ENCODE measurements around the gene MT1E. TPM values are rescaled to one million over a fixed set of nuclear protein-coding genes. Genes with fewer than 3 reads are reported as not detected.

MT1E gene
- total RNA-seq, 2 experiments from 2014 or later, result 4.4 to 4.8 TPM

GRCh38 chr16:56639045-56639444, 13.5 kb downstream of the MT1E start:
- intact Hi-C loops (cut with micrococcal nuclease), result no loop called here
- CTCF ChIA-PET, result no interaction called here
- POLR2A ChIA-PET, result no interaction called here
- no peaks in the 10 kb centered on the region for H3K36me3 Mint-ChIP-seq
- H3K4me3 Mint-ChIP-seq, result no peak overlapping the region
- H3K27ac Mint-ChIP-seq, result no peak overlapping the region
- no peak for DNase-seq
- H3K9me3 Mint-ChIP-seq, result no peaks in the 10 kb centered on the region
- peaks cover 64% of the 10 kb centered on the region for H3K27me3 Mint-ChIP-seq
- H3K4me1 Mint-ChIP-seq (ENCODE audit: low read depth), result peaks cover 33% of the 10 kb centered on the region

- intact Hi-C loops (cut with micrococcal nuclease), result loop anchor here (5.0 kb wide), 1 partner anchor 42 kb away; the partner anchor contains the start of gene MT1X
- POLR2A ChIA-PET, result no interaction called here
- CTCF ChIA-PET, result no interaction called here
- peaks cover 54% of the 10 kb centered on the region for H3K27me3 Mint-ChIP-seq
- H3K36me3 Mint-ChIP-seq, result no peaks in the 10 kb centered on the region
- no peak overlapping the region for H3K27ac Mint-ChIP-seq
- H3K4me3 Mint-ChIP-seq, result no peak overlapping the region
- H3K9me3 Mint-ChIP-seq, result no peaks in the 10 kb centered on the region
- no peak for DNase-seq
- peaks cover 31% of the 10 kb centered on the region for H3K4me1 Mint-ChIP-seq (ENCODE audit: low read depth)
Measured at GRCh38 chr16:56640076-56640475, 14.5 kb downstream of the MT1E start.

- no peaks in the 10 kb centered on the region for H3K9me3 Mint-ChIP-seq
- H3K36me3 Mint-ChIP-seq, result no peaks in the 10 kb centered on the region
- DNase-seq, result no peak
- ChIA-PET CTCF (interaction anchor here (1.4 kb wide), 1 partner anchor 61 kb away, joined by 5 read pairs; no protein-coding TSS in a partner anchor), POLR2A (no interaction called here)
- intact Hi-C loops (cut with micrococcal nuclease), result loop anchor here (5.0 kb wide), 1 partner anchor 41 kb away; the partner anchor contains the start of gene MT1X
- H3K27ac Mint-ChIP-seq, result no peak overlapping the region
- H3K4me3 Mint-ChIP-seq, result no peak overlapping the region
- H3K27me3 Mint-ChIP-seq, result peaks cover 47% of the 10 kb centered on the region
- peaks cover 24% of the 10 kb centered on the region for H3K4me1 Mint-ChIP-seq (ENCODE audit: low read depth)
Measured at GRCh38 chr16:56641166-56641565, 15.6 kb downstream of the MT1E start.

- no peaks in the 10 kb centered on the region for H3K9me3 Mint-ChIP-seq
- H3K27ac Mint-ChIP-seq, result no peak overlapping the region
- CTCF ChIA-PET, result interaction anchor here (0.6 to 3.2 kb wide), 25 partner anchors 9 to 370 kb away, joined by 3 to 27 read pairs (median 4); partner anchors contain the start of genes MT1E and MT2A
Measured at GRCh38 chr16:56643080-56643778, 17.6 kb downstream of the MT1E start.

GRCh38 chr16:56643833-56644232, 18.3 kb downstream of the MT1E start:
- ChIA-PET POLR2A (no interaction called here), CTCF (interaction anchor here (0.6 to 3.2 kb wide), 21 partner anchors 9 to 210 kb away, joined by 3 to 27 read pairs (median 4); partner anchors contain the start of genes MT1E and MT2A)
- Mint-ChIP-seq H3K36me3 (no peaks in the 10 kb centered on the region), H3K27me3 (peaks cover 38% of the 10 kb centered on the region), H3K27ac (no peak overlapping the region), H3K9me3 (no peaks in the 10 kb centered on the region), H3K4me3 (peak overlapping the region; percentile 54), H3K4me1 (ENCODE audit: low read depth) (peaks cover 18% of the 10 kb centered on the region)
- no peak for DNase-seq
- intact Hi-C loops (cut with micrococcal nuclease), result loop anchor here (1.0 to 5.0 kb wide), 5 partner anchors 14 to 67 kb away; partner anchors contain the start of genes MT1X and MT2A

More at GRCh38 chr16:56643080-56643778, 17.6 kb downstream of the MT1E start:
- intact Hi-C loops (cut with micrococcal nuclease), result loop anchor here (1.0 to 5.0 kb wide), 5 partner anchors 15 to 66 kb away; partner anchors contain the start of genes MT1X and MT2A
- H3K4me1 Mint-ChIP-seq (ENCODE audit: low read depth), result peaks cover 18% of the 10 kb centered on the region
- peak overlapping the region; percentile 54 for H3K4me3 Mint-ChIP-seq
- peaks cover 36% of the 10 kb centered on the region for H3K27me3 Mint-ChIP-seq
- peak; percentile 89 for DNase-seq
- POLR2A ChIA-PET, result no interaction called here
- H3K36me3 Mint-ChIP-seq, result no peaks in the 10 kb centered on the region

- Mint-ChIP-seq H3K4me3 (no peak overlapping the region), H3K27me3 (peaks cover 27% of the 10 kb centered on the region), H3K9me3 (no peaks in the 10 kb centered on the region), H3K36me3 (no peaks in the 10 kb centered on the region), H3K4me1 (ENCODE audit: low read depth) (peaks cover 18% of the 10 kb centered on the region), H3K27ac (no peak overlapping the region)
- POLR2A ChIA-PET, result no interaction called here
- no peak for DNase-seq
- intact Hi-C loops (cut with micrococcal nuclease), result no loop called here
- CTCF ChIA-PET, result interaction anchor here (0.7 kb wide), 1 partner anchor 23 kb away, joined by 3 read pairs; no protein-coding TSS in a partner anchor
Measured at GRCh38 chr16:56645311-56645710, 19.7 kb downstream of the MT1E start.

- ChIA-PET POLR2A (no interaction called here), CTCF (interaction anchor here (0.7 kb wide), 1 partner anchor 23 kb away, joined by 3 read pairs; no protein-coding TSS in a partner anchor)
- DNase-seq, result no peak
- H3K4me3 Mint-ChIP-seq, result no peak overlapping the region
- intact Hi-C loops (cut with micrococcal nuclease), result no loop called here
- no peaks in the 10 kb centered on the region for H3K9me3 Mint-ChIP-seq
- no peak overlapping the region for H3K27ac Mint-ChIP-seq
- H3K36me3 Mint-ChIP-seq, result no peaks in the 10 kb centered on the region
- H3K27me3 Mint-ChIP-seq, result peaks cover 23% of the 10 kb centered on the region
- peaks cover 18% of the 10 kb centered on the region for H3K4me1 Mint-ChIP-seq (ENCODE audit: low read depth)
Measured at GRCh38 chr16:56645838-56646237, 20.3 kb downstream of the MT1E start.

- H3K9me3 Mint-ChIP-seq, result no peaks in the 10 kb centered on the region
- intact Hi-C loops (cut with micrococcal nuclease), result no loop called here
- H3K27me3 Mint-ChIP-seq, result peaks cover 30% of the 10 kb centered on the region
- no peak overlapping the region for H3K4me3 Mint-ChIP-seq
- ChIA-PET CTCF (interaction anchor here (1.6 kb wide), 1 partner anchor 71 kb away, joined by 3 read pairs; no protein-coding TSS in a partner anchor), POLR2A (no interaction called here)
- no peaks in the 10 kb centered on the region for H3K36me3 Mint-ChIP-seq
- no peak overlapping the region for H3K27ac Mint-ChIP-seq
- H3K4me1 Mint-ChIP-seq (ENCODE audit: low read depth), result peaks cover 12% of the 10 kb centered on the region
- no peak for DNase-seq
Measured at GRCh38 chr16:56647641-56648431, 22.3 kb downstream of the MT1E start.

- ChIA-PET POLR2A (no interaction called here), CTCF (no interaction called here)
- Mint-ChIP-seq H3K36me3 (no peaks in the 10 kb centered on the region), H3K9me3 (no peaks in the 10 kb centered on the region), H3K27me3 (peaks cover 34% of the 10 kb centered on the region), H3K27ac (no peak overlapping the region), H3K4me1 (ENCODE audit: low read depth) (peaks cover under 1% of the 10 kb centered on the region), H3K4me3 (no peak overlapping the region)
- no peak for DNase-seq
- intact Hi-C loops (cut with micrococcal nuclease), result no loop called here
Measured at GRCh38 chr16:56649271-56649670, 23.7 kb downstream of the MT1E start.

GRCh38 chr16:56649820-56650219, 24.2 kb downstream of the MT1E start:
- no peak overlapping the region for H3K27ac Mint-ChIP-seq
- intact Hi-C loops (cut with micrococcal nuclease), result no loop called here
- CTCF ChIA-PET, result no interaction called here
- POLR2A ChIA-PET, result no interaction called here
- H3K4me1 Mint-ChIP-seq (ENCODE audit: low read depth), result no peaks in the 10 kb centered on the region
- H3K36me3 Mint-ChIP-seq, result no peaks in the 10 kb centered on the region
- H3K27me3 Mint-ChIP-seq, result peaks cover 34% of the 10 kb centered on the region
- DNase-seq, result no peak
- no peak overlapping the region for H3K4me3 Mint-ChIP-seq
- no peaks in the 10 kb centered on the region for H3K9me3 Mint-ChIP-seq

GRCh38 chr16:56651586-56651985, 26.0 kb downstream of the MT1E start, which contains the start of gene MT1B:
TSS of gene MT1B (plus strand) at chr16:56651886. CDS start at chr16:56651954, 68 bp downstream.
- no peaks in the 10 kb centered on the region for H3K36me3 Mint-ChIP-seq
- H3K9me3 Mint-ChIP-seq, result no peaks in the 10 kb centered on the region
- intact Hi-C loops (cut with micrococcal nuclease), result no loop called here
- ChIA-PET POLR2A (no interaction called here), CTCF (no interaction called here)
- no peak within 1 kb of the TSS for H3K4me3 Mint-ChIP-seq
- H3K4me1 Mint-ChIP-seq (ENCODE audit: low read depth), result no peaks in the 10 kb centered on the region
- peaks cover 34% of the 10 kb centered on the region for H3K27me3 Mint-ChIP-seq
- DNase-seq, result no peak
- H3K27ac Mint-ChIP-seq, result no peak within 1 kb of the TSS

- ChIA-PET CTCF (interaction anchor here (1.8 kb wide), 1 partner anchor 9 kb away, joined by 5 read pairs; no protein-coding TSS in a partner anchor), POLR2A (interaction anchor here (0.6 kb wide), 1 partner anchor 40 kb away, joined by 3 read pairs; no protein-coding TSS in a partner anchor)
- no peaks in the 10 kb centered on the region for H3K36me3 Mint-ChIP-seq
- intact Hi-C loops (cut with micrococcal nuclease), result no loop called here
- H3K4me1 Mint-ChIP-seq (ENCODE audit: low read depth), result peaks cover 4% of the 10 kb centered on the region
- no peak overlapping the region for H3K4me3 Mint-ChIP-seq
- H3K9me3 Mint-ChIP-seq, result no peaks in the 10 kb centered on the region
- H3K27me3 Mint-ChIP-seq, result peaks cover 29% of the 10 kb centered on the region
- no peak overlapping the region for H3K27ac Mint-ChIP-seq
- DNase-seq, result no peak
Measured at GRCh38 chr16:56652600-56652999, 27.0 kb downstream of the MT1E start.
